Esophagus squamous epithelium (tissue), 5 donors: ENCODE data around the gene NFX1. TPM values are rescaled to one million over a fixed set of nuclear protein-coding genes. Genes with fewer than 3 reads are reported as not detected.

Source experiments
- DNase-seq: peaks from one replicate; lab custom pipeline; 2025; lab: John Stamatoyannopoulos, UW
- H3K27ac ChIP-seq, 4 donors: fragments of 200-600 bp; sonication (generic); one replicate each; pipeline ENCODE4 v1.5.1; 2016 to 2019; ENCODE audit warnings: mild to moderate bottlenecking in 1 of 4
- H3K27me3 ChIP-seq, 4 donors: fragments of 200-600 bp; sonication (generic); 1 replicate in 3 of 4; 2 replicates in 1 of 4; pipeline versions ENCODE4 v1.5.1 to v1.6.0; 2017 to 2021; ENCODE audit warnings: antibody characterized with exemption in 1 of 4
- H3K36me3 ChIP-seq, 3 donors: fragments of 200-600 bp; sonication (generic); one replicate each; pipeline ENCODE4 v1.5.1; 2016 to 2019
- H3K4me1 ChIP-seq, 3 donors: fragments of 200-600 bp; sonication (generic); one replicate each; pipeline ENCODE4 v1.5.1; 2017 to 2019
- H3K4me3 ChIP-seq, 4 donors: fragments of 200-600 bp; sonication (generic); 1 replicate in 3 of 4; 2 replicates in 1 of 4; pipeline ENCODE4 v1.5.1; 2016 to 2019; ENCODE audit warnings: mild to moderate bottlenecking in 2 of 4, moderate library complexity in 1 of 4
- H3K9me3 ChIP-seq, 3 donors: fragments of 200-600 bp; sonication (generic); one replicate each; pipeline ENCODE4 v1.5.1; 2016 to 2019
- CTCF ChIP-seq, 6 experiments: fragments of 450-650 bp in 4 of 6; fragments of 200-600 bp in 2 of 6; sonication (generic) in 2 of 6; IDR thresholded peaks; one replicate each; pipeline ENCODE4 v1.5.1; 2016 to 2019; ENCODE audit warnings: antibody characterized with exemption in 6 of 6, mild to moderate bottlenecking in 4 of 6, moderate library complexity in 4 of 6
- POLR2A ChIP-seq, 4 donors: fragments of 450-650 bp; IDR thresholded peaks; one replicate each; pipeline ENCODE4 v1.6.1; 2017; ENCODE audit warnings: antibody characterized with exemption in 4 of 4, mild to moderate bottlenecking in 4 of 4, moderate library complexity in 3 of 4
- WGBS, 2 donors: methylation state at CpG; one replicate each; pipeline ENCODE4 v1.1.5; 2018; 5-methylcytosine and 5-hydroxymethylcytosine counted together
- intact Hi-C: fragments of 100-400 bp; cut with DNase I; formaldehyde crosslinking; loops from one replicate; pipeline ENCODE4 v1.15.0; 2022
- total RNA-seq, 4 donors: library from RNA; depleted of rRNA; stranded (reverse); fragments of >200 nt; gene quantifications; one replicate each; pipeline ENCODE4 v1.1.0, GENCODE V29; 2016
- donor health status: DM: yes; HTN: yes; CAD: no.

The NFX1 gene
- total RNA-seq, 4 donors from 2014 or later = 19.7 to 47.7 (median 27.2) TPM

- intact Hi-C loops = no loop called here
- H3K27ac ChIP-seq = no peak overlapping the region
- 86 to 89% methylated on average over 2 of the region's 2 CpGs for WGBS, 2 donors
- DNase-seq = no peak
- no peaks in the 10 kb centered on the region for H3K9me3 ChIP-seq
- no peaks in the 10 kb centered on the region for H3K27me3 ChIP-seq
- H3K4me1 ChIP-seq = peaks cover 16 to 86% (median 52%) of the 10 kb centered on the region in 3 donors
- no peak overlapping the region for H3K4me3 ChIP-seq
- no peak for TF ChIP-seq POLR2A (IDR thresholded peaks at IDR 0.05)
- TF ChIP-seq CTCF (IDR thresholded peaks at IDR 0.05) = no peak
- peaks cover 0 to 70% (median 19%) of the 10 kb centered on the region in 3 donors for H3K36me3 ChIP-seq
These were observed 3.5 kb downstream of the NFX1 start for GRCh38 chr9:33293782-33294181.

- Histone ChIP-seq H3K27me3 (no peaks in the 10 kb centered on the region), H3K36me3 (peaks cover 0 to 81% (median 19%) of the 10 kb centered on the region in 3 donors), H3K27ac (no peak overlapping the region), H3K9me3 (no peaks in the 10 kb centered on the region), H3K4me3 (no peak overlapping the region), H3K4me1 (peaks cover 8 to 88% (median 45%) of the 10 kb centered on the region in 3 donors)
- TF ChIP-seq POLR2A (IDR thresholded peaks at IDR 0.05) = no peak
- TF ChIP-seq CTCF (IDR thresholded peaks at IDR 0.05) = no peak
- WGBS, 2 donors = 76 to 91% methylated on average over 11 of the region's 12 CpGs
- DNase-seq = no peak
- intact Hi-C loops = no loop called here
These were observed 4.5 kb downstream of the NFX1 start for GRCh38 chr9:33294670-33295432.

GRCh38 chr9:33295571-33295970 is 5.3 kb downstream of the NFX1 start:
- H3K27ac ChIP-seq = no peak overlapping the region
- no peaks in the 10 kb centered on the region for H3K9me3 ChIP-seq
- H3K4me3 ChIP-seq = no peak overlapping the region
- TF ChIP-seq CTCF (IDR thresholded peaks at IDR 0.05) (no peak), POLR2A (IDR thresholded peaks at IDR 0.05) (no peak)
- 71 to 78% methylated on average over 2 of the region's 2 CpGs for WGBS, 2 donors
- DNase-seq = no peak
- intact Hi-C loops = no loop called here
- H3K4me1 ChIP-seq = peaks cover 8 to 95% (median 45%) of the 10 kb centered on the region in 3 donors
- peaks cover 0 to 88% (median 19%) of the 10 kb centered on the region in 3 donors for H3K36me3 ChIP-seq
- H3K27me3 ChIP-seq = no peaks in the 10 kb centered on the region

GRCh38 chr9:33297432-33297831 is 7.1 kb downstream of the NFX1 start:
- Histone ChIP-seq H3K27me3 (no peaks in the 10 kb centered on the region), H3K9me3 (no peaks in the 10 kb centered on the region), H3K36me3 (peaks cover 0 to 100% (median 29%) of the 10 kb centered on the region in 3 donors), H3K4me3 (no peak overlapping the region), H3K27ac (peak overlapping the region in 2 of 4 donors; percentile 37 to 44), H3K4me1 (peaks cover 8 to 82% (median 32%) of the 10 kb centered on the region in 3 donors)
- no peak for DNase-seq
- WGBS, 2 donors = 40 to 56% methylated on average over 1 of the region's 1 CpG
- intact Hi-C loops = no loop called here
- no peak for TF ChIP-seq POLR2A (IDR thresholded peaks at IDR 0.05)
- TF ChIP-seq CTCF (IDR thresholded peaks at IDR 0.05) = no peak

- 42 to 67% methylated on average over 2 of the region's 2 CpGs for WGBS, 2 donors
- peaks cover 16 to 100% (median 51%) of the 10 kb centered on the region in 3 donors for H3K36me3 ChIP-seq
These were observed 10.2 kb downstream of the NFX1 start for GRCh38 chr9:33300546-33300945.

More at GRCh38 chr9:33300546-33300945, 10.2 kb downstream of the NFX1 start:
- intact Hi-C loops = no loop called here
- Histone ChIP-seq H3K9me3 (no peaks in the 10 kb centered on the region), H3K4me3 (no peak overlapping the region), H3K4me1 (peaks cover 8 to 54% (median 22%) of the 10 kb centered on the region in 3 donors), H3K27me3 (no peaks in the 10 kb centered on the region), H3K27ac (no peak overlapping the region)
- no peak for DNase-seq
- TF ChIP-seq POLR2A (IDR thresholded peaks at IDR 0.05) (no peak), CTCF (IDR thresholded peaks at IDR 0.05) (no peak)
